Measurements from ENCODE around the gene TEDC2. TPM values are rescaled to one million over a fixed set of nuclear protein-coding genes. Genes with fewer than 3 reads are reported as not detected.

Gene TEDC2
- total and polyA plus RNA-seq, 3 donors from 2014 or later = 7.7 to 19.4 (median 18.0) TPM

DNA sequence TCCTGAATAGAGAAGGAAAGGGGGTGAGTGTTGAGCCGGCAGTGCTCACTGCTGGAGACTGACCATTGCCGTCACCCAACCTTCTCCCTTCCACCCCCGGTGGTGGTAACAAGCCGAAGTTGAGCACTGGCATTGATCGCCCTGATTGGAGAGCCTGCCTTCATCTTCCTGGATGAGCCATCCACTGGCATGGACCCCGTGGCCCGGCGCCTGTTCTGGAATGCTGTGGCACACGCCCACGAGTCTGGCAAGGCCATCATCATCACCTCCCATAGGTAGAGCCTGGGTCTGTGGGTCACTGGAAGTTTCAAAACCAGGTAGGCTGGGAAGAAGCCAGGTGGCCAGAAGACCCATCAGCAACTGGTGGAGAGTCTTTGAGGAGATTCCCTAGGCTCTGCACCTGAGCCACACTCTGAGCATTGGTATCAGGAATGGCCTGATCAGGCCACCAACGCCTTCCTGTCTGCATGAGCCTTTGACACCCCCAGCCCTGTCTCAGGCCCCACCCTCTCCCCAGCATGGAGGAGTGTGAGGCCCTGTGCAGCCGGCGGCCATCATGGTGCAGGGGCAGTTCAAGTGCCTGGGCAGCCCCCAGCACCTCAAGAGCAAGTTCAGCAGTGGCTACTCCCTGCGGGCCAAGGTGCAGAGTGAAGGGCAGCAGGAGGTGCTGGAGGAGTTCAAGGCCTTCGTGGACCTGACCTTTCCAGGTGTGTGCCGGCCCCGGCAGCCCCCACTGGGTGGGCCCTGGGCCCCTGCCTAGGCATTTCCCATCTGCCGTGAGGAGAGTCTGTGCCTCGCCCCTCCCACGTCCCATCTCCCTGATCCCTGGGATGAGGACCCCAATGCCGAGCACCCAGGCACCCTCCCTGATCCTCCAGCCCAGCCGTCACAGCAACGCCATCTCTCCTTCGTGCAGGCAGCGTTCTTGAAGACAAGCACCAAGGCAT, 35.6 kb upstream of the TEDC2 start:
- no peaks in the 10 kb centered on the region for H3K36me3 ChIP-seq (ENCODE audit: low read depth, missing control alignments)
- intact Hi-C loops (cut with DNase I; ENCODE audit: low total_unique reads) = no loop called here
- H3K4me3 ChIP-seq = no peak overlapping the region
- 93 to 99% methylated on average over 12 to 24 of the region's 25 CpGs for WGBS, 2 donors
- peaks cover 4% of the 10 kb centered on the region for H3K4me1 ChIP-seq
- H3K27me3 ChIP-seq = no peaks in the 10 kb centered on the region
- no peaks in the 10 kb centered on the region for H3K9me3 ChIP-seq
- TF ChIP-seq, protein P1, sequence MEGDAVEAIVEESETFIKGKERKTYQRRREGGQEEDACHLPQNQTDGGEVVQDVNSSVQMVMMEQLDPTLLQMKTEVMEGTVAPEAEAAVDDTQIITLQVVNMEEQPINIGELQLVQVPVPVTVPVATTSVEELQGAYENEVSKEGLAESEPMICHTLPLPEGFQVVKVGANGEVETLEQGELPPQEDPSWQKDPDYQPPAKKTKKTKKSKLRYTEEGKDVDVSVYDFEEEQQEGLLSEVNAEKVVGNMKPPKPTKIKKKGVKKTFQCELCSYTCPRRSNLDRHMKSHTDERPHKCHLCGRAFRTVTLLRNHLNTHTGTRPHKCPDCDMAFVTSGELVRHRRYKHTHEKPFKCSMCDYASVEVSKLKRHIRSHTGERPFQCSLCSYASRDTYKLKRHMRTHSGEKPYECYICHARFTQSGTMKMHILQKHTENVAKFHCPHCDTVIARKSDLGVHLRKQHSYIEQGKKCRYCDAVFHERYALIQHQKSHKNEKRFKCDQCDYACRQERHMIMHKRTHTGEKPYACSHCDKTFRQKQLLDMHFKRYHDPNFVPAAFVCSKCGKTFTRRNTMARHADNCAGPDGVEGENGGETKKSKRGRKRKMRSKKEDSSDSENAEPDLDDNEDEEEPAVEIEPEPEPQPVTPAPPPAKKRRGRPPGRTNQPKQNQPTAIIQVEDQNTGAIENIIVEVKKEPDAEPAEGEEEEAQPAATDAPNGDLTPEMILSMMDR (IDR thresholded peaks at IDR 0.05) = no peak
- TF ChIP-seq POLR2A (IDR thresholded peaks at IDR 0.05) = no peak
- H3K27ac ChIP-seq = no peak overlapping the region
- no peak for DNase-seq

- H3K9me3 ChIP-seq = no peaks in the 10 kb centered on the region
- no peaks in the 10 kb centered on the region for H3K36me3 ChIP-seq (ENCODE audit: low read depth, missing control alignments)
- 88 to 97% methylated on average over 7 to 9 of the region's 9 CpGs for WGBS, 2 donors
- no peak for DNase-seq
- no peak overlapping the region for H3K4me3 ChIP-seq
- intact Hi-C loops (cut with DNase I; ENCODE audit: low total_unique reads) = no loop called here
- TF ChIP-seq POLR2A (IDR thresholded peaks at IDR 0.05) = no peak
- TF ChIP-seq, protein P1 (IDR thresholded peaks at IDR 0.05) = no peak
- H3K27ac ChIP-seq = no peak overlapping the region
- H3K27me3 ChIP-seq = no peaks in the 10 kb centered on the region
- H3K4me1 ChIP-seq = peaks cover 8% of the 10 kb centered on the region
Observed at GRCh38 chr16:2425008-2425518, 34.8 kb upstream of the TEDC2 start.

DNA sequence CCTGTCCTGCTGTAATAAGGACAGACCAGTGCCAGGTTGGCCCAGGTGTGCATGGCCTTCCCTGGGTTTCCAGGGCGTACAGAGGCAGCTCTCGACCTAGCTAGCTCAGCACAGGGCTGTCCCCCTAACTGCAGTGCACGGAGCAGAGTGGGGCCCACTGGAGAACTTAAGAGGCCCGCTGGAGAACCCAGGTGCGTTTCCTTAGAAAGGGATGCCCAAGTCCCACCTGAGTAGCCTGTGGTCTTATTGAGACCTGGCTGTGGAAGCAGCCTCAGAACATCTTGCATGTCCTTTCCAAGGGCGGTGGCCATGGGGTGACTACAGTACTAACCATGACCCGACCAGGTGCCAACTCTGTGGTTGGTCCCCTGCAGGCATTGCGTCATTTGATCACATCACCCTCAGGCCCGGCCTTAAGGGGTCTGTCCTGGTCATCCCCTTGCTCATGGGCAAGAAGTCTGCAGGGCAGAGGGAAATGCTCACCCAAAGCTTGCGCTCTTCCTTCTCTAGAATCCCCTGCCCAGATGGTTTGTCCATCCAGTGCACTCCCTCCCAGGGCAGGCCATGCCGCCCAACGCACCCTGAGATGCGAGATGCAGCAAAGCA, 34.0 kb upstream of the TEDC2 start:
- no peak overlapping the region for H3K4me3 ChIP-seq
- no peak overlapping the region for H3K27ac ChIP-seq
- no peaks in the 10 kb centered on the region for H3K27me3 ChIP-seq
- no peak for DNase-seq
- 92 to 97% methylated on average over 10 to 13 of the region's 13 CpGs for WGBS, 2 donors
- intact Hi-C loops (cut with DNase I; ENCODE audit: low total_unique reads) = no loop called here
- peaks cover 12% of the 10 kb centered on the region for H3K4me1 ChIP-seq
- TF ChIP-seq, protein P1 (IDR thresholded peaks at IDR 0.05) = no peak
- TF ChIP-seq POLR2A (IDR thresholded peaks at IDR 0.05) = no peak
- no peaks in the 10 kb centered on the region for H3K9me3 ChIP-seq
- H3K36me3 ChIP-seq (ENCODE audit: low read depth, missing control alignments) = no peaks in the 10 kb centered on the region

GRCh38 chr16:2426941-2427361, 33.0 kb upstream of the TEDC2 start:
- H3K36me3 ChIP-seq (ENCODE audit: low read depth, missing control alignments) = no peaks in the 10 kb centered on the region
- TF ChIP-seq POLR2A (IDR thresholded peaks at IDR 0.05) = no peak
- TF ChIP-seq, protein P1 (IDR thresholded peaks at IDR 0.05) = no peak
- H3K9me3 ChIP-seq = no peaks in the 10 kb centered on the region
- H3K27me3 ChIP-seq = no peaks in the 10 kb centered on the region
- H3K4me3 ChIP-seq = no peak overlapping the region
- WGBS, 2 donors = 88 to 95% methylated on average over 6 of the region's 6 CpGs
- intact Hi-C loops (cut with DNase I; ENCODE audit: low total_unique reads) = no loop called here
- peaks cover 12% of the 10 kb centered on the region for H3K4me1 ChIP-seq
- no peak for DNase-seq
- no peak overlapping the region for H3K27ac ChIP-seq

Measured in testis (tissue), 3 donors.